DMS79 treated with DMSO at 0.1 percent for 48 hours (cell line): ENCODE results near the gene IFT74.

Experiments
- DNase-seq: peaks from one replicate; lab custom pipeline; 2025; lab: John Stamatoyannopoulos, UW

Gene IFT74

GRCh38 chr9:26955921-26956859 lies at the start of gene IFT74:
TSS of gene IFT74 (plus strand) at chr9:26956412. CDS start at chr9:26961968, 5,556 bp downstream.
- peak; percentile 92 for DNase-seq

DNA sequence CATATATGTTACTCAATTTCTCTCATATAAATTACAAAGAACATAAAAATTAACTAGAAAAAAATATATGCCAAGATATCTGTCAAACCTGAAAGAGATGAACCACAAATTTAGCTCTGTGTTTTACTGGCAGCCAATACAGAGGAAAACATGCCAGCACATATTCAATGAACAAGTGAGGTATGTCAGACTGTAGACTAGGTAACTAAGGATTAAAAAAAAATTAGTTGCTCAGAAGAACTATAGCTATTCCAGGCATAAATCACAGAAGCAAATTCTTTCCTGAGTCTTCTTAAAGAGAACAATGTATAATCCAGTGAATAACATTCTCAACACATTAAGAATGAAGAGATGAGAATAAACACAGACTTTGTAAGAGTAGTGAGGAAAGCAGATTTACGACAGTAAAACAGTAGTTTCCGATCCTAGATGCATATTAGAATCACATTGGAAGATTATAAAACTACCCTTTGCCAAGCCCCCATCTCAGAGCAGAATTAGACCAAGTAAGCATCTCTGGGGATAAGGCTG lies 43.0 kb upstream of the IFT74 start:
- DNase-seq: no peak

DNA sequence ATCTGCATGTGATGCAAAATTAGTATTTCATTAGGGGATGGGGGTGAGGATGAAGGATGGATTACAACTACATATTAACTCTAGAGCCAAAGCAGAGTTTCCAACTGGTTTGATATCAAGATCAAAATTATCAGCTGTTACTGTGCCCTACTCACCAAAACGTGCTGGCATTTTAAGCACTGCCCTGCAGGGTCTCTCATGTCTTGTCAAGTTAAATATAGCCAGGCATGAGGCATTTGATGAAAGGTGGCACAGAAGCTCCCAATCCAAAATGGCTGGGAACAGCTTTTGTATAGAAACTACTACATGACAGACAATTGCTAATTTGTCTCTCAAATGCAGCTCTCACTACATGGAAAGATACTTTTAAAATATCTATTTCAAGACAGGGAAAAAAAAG lies 36.5 kb upstream of the IFT74 start:
- no peak for DNase-seq

GRCh38 chr9:26925609-26926008 lies 30.6 kb upstream of the IFT74 start:
- no peak for DNase-seq

DNA sequence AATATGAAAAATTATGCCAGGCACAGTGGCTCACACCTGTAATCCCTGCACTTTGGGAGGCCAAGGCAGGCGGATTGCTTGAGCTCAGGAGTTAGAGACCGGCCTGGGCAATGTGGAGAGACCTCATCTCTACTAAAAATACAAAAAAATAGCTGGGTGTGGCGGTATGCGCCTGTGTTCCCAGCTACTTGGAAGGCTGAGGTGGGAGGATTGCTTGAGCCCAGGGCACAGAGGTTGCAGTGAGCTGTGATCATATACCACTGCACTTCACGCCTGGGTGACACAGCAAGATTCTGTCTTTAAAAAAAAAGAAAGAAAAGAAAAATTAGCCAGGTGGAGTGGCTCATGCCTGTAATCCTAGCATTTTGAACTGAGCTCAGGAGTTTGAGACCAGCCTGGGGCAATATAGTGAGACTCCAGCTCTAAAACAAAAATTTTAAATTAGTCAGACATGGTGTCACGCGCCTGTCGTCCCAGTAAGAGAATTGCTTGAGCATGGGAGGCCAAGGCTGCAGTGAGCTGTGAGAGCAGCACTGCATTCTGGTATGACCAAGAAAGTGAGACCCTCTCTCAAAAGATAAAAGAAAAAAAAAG lies 27.2 kb upstream of the IFT74 start:
- no peak for DNase-seq

DNA sequence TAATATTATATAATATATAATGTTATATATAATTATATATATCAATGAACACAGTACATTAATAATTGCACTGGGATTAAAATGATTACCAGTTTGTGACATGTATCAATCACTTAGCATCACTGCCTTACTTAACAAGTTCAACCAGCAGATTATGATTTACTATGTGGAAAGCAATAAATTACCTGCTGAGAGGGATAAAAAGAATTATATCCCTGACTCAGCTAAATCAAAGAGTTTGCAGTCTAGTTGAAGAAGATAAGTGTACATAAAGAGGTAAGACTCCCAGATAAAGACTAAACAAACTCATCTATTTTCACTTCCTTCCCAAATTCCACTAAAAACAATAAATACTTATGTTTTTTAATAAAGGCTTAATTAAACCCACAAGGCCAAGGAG lies 20.4 kb upstream of the IFT74 start:
- DNase-seq: no peak

DNA sequence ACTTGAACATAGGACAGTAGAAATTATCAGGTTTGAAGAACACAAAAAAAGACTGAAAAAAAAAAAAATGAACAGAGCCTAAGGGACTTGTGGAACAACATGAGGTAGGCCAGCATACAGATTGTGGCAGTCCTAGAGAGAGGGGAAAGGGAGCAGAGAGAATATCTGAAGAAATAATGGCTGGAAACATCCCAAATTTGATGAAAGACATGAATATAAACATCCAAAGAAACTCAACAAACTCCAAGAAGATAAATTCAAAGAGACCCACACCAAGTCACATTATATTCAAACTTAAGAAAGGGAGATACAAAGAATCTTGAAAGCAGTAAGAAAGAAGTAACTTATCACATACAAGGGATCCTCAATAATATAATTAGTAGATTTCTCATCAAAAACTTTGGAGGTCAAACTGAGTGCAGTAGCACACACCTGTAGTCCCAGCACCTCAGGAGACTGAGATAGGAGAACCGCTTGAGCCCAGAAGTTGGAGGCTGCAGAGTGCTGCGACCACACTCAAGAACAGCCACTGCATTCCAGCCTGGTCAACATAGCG lies 18.3 kb upstream of the IFT74 start:
- DNase-seq: no peak

DNA sequence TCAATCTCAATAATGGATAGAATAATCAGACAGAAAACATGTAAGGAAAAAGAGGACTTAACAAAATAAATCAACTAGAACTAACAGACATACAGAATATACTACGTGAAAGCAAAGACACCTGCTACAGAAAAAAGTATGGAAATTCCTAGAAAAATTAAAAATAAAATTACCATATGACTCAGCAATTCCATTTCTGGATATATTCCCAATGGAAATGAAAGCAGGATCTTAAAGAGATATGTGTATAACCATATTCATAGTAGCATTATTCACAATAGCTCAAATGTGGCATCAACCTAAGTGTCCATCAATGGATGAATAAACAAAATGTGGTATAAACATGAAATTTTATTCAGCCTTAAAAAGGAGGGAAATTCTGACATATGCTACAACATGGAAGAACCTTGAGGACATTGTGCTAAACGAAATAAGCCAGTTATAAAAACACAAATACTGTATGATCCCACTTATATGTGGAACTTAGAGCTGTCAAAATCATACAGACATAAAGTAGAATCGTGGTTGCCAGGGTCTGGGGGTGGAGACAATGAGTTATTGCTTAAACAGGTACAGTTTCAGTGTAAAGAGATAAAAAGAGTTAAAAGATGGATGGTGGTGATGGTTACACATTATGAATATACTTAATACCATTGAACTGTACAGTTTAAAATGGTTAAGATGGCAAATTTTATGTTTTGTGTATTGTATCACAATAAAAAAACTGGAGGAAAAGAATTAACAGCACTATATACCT lies 16.1 kb upstream of the IFT74 start:
- DNase-seq: no peak

DNA sequence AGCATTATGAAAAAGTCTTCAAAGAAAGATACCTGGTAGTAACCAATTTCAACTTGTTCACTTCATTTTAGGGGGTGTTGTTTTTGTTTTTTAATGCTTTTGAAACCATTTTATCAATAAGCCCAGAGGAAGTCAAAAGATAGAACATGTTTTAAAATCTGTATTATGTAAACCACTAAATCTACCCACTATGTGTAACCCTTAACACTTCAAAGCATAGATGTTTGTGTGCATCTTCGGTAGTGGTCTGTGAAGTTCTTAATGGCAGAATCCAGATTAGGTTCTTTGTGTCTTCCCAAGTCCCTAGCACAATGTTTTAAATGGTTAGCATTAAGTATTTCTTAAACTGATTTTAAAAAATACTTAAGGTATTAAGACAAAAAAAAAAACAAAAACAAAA lies 15.4 kb upstream of the IFT74 start:
- no peak for DNase-seq

DNA sequence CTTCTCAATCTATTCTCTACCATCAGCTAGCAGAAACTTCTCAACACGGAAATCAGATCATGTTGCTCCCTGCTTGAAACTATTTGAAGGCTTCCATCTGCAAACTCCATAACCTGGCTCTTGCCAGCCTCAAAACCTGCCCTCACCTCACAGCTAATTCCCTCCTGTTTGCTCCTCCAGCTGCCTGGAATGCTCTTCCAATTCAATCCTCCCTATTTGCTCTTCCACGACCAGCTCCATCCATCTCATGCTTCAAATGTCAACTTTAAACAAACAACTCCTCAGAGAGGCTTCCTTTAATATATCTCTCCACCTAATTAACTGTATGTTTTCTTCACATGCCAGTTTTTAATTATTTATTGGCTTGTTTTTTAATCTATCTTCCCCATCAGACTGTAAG lies 10.6 kb upstream of the IFT74 start:
- DNase-seq: no peak

GRCh38 chr9:26946753-26947727 lies 9.2 kb upstream of the IFT74 start, which contains the start of gene PLAA:
TSS of gene PLAA (minus strand) at chr9:26947242. CDS start at chr9:26947045, 197 bp downstream.
- peak; percentile 94 for DNase-seq

DNA sequence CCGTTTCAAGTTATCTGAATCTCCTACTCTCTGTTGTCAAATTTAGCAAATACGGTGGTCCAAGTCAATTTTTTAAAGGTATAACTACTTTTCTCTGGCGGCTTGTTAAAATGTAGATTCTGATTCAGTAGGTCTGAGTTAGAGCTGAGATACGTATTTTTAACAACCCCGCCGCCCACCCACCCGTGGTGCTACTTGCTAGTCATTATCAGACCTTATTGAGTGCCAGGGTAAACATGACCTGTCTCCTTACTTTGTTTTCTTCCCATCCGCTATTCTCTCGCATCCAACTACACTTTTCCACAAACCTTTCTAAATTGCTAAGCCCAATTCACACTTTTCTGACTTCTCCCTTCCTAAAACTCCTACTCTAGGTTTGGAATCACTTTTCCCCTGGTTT lies 8.5 kb upstream of the IFT74 start:
- DNase-seq: peak; percentile 50

DNA sequence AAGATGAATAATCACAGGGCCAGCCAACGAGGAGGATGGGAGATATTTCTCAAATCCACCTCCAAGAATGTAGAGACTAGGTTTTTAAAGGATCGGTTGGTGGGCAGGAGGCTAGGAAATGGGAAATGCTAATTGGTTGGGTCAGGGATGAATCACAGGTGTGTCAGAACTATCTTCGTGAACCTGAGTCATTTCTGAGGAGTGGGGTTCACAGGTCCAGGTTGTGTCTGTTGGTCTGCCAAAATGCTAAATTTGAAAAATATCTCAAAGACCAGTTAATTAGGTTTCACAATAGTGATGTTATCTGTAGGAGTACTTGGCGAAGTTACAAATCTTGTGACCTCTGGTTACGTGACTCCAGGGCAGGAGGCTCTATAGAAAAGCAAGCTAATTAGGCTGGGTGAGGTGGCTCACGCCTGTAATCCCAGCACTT lies 6.6 kb upstream of the IFT74 start:
- DNase-seq: no peak

DNA sequence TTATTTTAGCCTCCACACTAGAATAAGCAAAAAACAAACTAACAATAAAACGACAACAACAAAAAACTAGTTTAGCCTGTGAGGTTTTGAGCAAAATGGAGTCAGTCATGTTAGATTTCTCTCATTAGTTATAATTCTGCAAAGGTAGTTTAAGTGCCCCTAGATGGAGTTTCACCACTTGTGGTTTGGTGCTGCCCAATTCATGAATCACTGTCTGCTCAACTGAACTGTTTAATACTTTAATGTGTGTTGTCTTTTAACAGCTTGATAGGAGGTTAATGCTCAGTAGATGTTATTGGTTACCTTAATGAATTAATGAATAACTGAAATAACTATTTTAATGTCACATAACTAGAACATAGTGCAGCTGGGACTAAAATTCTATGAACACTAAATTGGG lies 5.7 kb upstream of the IFT74 start:
- no peak for DNase-seq

DNA sequence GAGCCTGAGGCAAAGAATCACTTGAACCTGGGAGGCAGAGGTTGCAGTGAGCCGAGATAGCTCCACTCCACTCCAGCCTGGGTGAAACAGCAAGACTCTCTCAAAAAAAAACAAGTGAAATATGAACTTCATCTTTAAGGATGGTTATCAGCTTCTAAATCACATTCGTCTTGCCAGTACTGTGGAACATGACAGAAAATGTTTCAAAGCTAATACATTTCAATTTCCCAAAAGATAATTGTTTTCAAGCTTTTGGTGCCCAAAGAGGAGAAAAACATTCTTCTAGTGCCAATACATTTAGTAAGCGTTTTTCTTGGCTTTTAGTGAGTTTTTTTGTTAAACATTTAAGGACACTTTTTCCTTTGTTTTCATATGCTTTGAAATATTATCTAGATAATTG lies 4.4 kb upstream of the IFT74 start:
- no peak for DNase-seq

DNA sequence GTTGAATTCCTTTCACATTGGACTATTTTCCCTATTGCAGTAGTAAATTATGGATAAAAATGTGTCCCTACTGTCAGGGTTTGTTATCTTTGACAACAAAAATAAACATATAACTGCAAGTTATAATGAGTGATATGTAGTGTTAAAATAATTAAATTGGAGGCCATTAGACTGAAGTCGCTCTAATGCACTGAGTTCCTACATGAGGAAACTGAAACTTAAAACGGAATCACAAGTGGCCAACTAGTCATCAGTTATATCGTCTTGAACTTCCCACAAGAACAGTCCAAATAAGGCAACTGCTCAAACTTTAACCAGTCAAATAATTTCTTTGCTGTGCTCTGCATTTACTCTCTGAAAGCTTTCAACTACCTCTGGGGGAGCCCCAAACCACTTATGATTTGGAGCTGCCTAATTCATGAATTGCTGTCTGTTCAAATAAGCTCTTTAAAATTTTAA lies 2.1 kb upstream of the IFT74 start:
- no peak for DNase-seq

DNA sequence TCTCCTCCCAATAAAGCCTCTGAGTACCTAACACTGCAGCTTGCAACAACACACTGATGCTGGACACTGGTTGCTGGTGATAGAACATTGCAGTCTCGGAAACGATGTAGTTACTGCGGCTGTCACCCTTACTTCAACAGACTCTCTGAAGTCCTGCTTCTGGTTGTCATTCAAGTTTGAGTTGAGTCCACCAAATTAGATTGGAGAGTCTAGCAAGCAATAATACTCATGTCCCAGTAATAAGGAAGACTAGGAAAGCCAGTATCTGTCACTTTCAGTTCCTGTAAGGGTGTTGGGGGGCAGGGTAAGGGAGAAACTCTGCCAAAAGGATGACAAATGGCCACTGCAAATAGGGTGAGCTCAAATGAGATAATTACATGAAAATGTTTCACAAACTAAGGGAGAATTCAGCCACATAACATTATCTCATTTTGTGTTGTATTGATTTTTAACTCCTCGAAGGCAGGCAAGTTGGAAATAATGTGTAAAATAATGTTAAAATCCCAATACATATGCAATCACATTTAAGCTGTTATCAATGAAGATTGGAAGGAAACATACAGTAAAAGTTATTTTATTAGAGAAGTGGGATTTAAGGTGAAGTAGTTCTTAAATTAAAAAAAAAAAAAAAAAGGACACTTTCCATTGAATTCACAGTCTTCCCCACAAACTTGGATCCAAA lies 849 bp upstream of the IFT74 start:
- DNase-seq: no peak

GRCh38 chr9:26956860-26957233 lies 635 bp downstream of the IFT74 start:
- DNase-seq: no peak

DNA sequence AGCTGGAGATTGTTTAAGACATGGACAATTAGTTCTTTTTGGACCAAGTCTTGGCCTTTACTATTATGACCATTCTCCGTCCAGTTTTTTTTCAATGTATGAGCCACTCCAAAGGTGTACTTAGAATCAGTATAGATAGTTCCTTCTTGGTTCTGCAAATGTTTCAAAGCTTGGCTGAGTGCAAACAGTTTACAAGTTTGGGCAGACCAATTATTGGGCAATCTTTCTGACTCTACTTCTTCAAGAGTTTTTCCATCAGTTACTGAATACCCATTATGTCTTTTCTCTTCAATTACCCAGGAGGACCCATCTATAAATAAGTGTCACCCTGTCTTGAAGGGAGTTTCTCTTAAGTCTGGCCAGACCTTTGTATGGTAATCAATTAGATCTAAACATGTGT lies 15.5 kb downstream of the IFT74 start:
- DNase-seq: no peak

DNA sequence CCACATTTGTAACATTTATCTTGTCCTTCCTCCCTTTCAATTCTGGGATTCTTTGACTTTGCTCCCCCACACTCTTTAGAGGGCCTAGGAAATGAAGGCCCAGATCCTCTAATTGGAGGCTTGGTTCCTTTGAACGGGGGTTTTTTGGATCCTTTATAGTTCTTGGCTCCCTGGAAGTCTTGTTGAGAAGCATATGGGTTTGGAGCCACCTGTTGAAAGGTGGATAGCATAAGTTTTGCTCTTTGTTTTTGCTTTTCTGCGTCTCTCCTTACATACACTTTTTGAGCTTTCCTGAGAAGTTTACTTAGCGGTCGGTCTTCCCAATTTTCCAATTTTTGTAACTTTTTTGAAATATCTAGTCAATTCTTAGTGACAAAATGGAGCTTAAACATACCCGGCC lies 17.8 kb downstream of the IFT74 start:
- DNase-seq: no peak
